ENCODE measurements around the gene KANSL1.

GRCh38 chr17:46108120-46108519, 85.1 kb downstream of the KANSL1 start:
- TF ChIP-seq, protein P1, sequence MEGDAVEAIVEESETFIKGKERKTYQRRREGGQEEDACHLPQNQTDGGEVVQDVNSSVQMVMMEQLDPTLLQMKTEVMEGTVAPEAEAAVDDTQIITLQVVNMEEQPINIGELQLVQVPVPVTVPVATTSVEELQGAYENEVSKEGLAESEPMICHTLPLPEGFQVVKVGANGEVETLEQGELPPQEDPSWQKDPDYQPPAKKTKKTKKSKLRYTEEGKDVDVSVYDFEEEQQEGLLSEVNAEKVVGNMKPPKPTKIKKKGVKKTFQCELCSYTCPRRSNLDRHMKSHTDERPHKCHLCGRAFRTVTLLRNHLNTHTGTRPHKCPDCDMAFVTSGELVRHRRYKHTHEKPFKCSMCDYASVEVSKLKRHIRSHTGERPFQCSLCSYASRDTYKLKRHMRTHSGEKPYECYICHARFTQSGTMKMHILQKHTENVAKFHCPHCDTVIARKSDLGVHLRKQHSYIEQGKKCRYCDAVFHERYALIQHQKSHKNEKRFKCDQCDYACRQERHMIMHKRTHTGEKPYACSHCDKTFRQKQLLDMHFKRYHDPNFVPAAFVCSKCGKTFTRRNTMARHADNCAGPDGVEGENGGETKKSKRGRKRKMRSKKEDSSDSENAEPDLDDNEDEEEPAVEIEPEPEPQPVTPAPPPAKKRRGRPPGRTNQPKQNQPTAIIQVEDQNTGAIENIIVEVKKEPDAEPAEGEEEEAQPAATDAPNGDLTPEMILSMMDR (IDR thresholded peaks at IDR 0.05): no peak
- no peak for TF ChIP-seq POLR2AphosphoS5 (IDR thresholded peaks at IDR 0.05)
- TF ChIP-seq POLR2A (IDR thresholded peaks at IDR 0.05): no peak
